D721Med (cell line): Measurements from ENCODE around the gene TRPV6.
A peak's percentile ranks its signal among the peaks of the same experiment; 100 is the strongest.

ENCODE experiments used
- DNase-seq: peaks from one replicate; pipeline ENCODE4 v3.0.0; 2011; ENCODE audit warnings: low spot score; ENCODE audit not compliant: insufficient read length
- FAIRE-seq: peaks from 2 replicates; lab custom pipeline; 2011; peaks lifted over from hg19 to GRCh38; lab: Jason Lieb, UNC
- TF ChIP-seq, protein P1 (sequence below): IDR thresholded peaks from 2 replicates; pipeline ENCODE4 v1.5.1; 2012; ENCODE audit warnings: mild to moderate bottlenecking, control low read depth; ENCODE audit not compliant: insufficient read depth; ENCODE audit errors: missing control alignments

Gene TRPV6

DNA sequence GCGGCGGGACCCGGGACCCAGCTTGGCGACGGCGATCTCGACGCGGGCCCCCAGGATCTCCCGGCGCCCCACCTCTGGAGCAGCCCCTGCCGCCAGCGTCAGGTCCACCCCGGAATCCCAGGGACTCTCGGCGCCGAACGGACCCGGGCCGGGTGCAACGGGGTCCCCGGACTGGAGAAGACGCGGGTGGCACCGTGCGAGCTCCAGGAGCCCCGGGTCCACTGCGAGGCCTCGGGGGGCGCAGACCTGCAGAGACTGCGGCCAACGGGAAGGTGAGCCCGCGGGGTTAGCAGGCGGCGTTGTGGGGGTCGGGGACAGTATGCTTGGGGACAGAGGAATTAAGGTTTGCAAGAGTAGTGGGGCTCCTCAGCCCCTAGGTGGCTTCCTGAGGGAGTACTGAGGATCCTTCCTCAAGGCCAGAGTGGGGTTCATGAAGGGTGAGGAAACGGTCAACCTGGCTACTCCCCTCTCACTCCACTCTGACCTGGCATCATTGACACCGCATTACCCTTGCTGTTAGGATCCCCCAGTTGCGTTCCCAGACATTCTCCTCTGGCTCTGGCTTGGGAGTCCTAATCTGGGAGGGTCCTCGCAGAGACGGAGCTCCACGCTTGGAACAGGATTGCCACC lies 30.3 kb downstream of the TRPV6 start:
- DNase-seq (no peak), FAIRE-seq (no peak)
- TF ChIP-seq, protein P1, sequence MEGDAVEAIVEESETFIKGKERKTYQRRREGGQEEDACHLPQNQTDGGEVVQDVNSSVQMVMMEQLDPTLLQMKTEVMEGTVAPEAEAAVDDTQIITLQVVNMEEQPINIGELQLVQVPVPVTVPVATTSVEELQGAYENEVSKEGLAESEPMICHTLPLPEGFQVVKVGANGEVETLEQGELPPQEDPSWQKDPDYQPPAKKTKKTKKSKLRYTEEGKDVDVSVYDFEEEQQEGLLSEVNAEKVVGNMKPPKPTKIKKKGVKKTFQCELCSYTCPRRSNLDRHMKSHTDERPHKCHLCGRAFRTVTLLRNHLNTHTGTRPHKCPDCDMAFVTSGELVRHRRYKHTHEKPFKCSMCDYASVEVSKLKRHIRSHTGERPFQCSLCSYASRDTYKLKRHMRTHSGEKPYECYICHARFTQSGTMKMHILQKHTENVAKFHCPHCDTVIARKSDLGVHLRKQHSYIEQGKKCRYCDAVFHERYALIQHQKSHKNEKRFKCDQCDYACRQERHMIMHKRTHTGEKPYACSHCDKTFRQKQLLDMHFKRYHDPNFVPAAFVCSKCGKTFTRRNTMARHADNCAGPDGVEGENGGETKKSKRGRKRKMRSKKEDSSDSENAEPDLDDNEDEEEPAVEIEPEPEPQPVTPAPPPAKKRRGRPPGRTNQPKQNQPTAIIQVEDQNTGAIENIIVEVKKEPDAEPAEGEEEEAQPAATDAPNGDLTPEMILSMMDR: no peak

DNA sequence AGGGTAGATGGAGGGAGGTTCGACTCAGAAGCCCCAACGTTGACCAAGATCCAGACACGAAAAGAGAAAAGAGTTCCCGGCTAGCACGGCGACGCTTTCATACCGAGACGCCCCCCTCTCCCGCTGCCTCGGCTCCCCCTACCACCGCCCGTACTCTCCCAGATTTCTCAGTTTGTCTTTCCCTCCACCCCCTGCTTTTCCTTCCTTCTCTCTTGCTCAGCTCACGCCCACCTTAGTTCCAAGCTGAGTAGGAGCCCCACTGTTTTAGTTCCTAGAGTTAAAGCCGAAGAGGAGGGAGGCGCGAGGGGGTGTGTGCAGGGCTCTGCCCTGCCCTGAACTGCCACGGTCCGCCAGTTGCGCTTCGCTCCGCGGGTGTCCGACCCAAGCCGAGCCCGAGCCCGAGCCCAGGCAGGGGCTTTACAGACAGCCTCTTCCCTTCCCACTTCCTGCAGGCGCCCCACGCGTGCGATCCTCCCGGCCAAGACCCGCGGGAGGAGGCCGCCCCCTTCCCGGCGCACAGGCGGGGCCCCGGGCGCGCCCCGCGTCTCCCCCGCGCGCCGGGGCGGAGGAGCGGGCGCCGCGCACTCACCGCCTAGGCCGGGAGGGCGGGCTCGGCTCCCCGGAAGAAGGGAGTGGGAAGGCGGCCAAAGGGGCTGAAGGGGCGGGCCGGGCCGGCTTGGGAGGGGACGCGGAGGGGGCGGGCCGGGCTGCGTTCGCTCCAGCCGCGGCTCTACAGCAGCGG lies 31.0 kb downstream of the TRPV6 start, which contains the start of gene EPHB6:
EPHB6 (plus strand) TSS at position 705 of the 742 bp plus-strand sequence. CDS start 8,152 bp downstream, outside the sequence.
- TF ChIP-seq, protein P1: no peak
- DNase-seq (no peak), FAIRE-seq (no peak)

DNA sequence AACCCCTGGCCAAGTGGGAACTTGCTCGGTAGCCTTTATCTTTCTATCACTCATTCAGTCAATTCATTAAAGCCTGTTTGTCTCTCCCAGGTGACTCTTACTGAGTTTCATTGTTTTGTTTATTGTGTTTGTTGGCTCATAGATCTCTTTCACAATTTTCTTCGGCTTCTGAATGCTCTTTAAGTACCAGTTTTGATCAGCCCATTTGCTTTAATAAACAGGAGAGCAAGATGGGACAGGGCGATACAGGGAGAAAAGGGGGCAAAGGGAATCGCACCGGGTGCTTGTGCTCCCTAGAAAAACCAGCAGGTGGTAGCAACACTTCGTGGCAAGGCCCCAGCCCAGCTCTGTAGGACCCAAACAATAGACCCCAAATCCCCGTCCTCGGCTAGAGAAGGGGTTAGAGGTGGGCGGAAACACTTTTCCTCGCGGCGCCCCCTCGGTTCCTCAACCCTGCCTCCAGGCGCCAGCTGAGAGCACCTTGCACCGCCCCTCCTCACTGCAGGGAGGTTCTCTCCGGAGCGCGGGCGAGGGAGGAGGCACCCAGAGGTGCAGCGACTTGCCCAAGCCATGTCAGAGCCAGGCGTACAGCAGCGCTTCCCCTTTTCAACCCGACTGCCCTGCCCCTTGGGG lies 31.7 kb downstream of the TRPV6 start:
- FAIRE-seq (no peak), DNase-seq (no peak)
- TF ChIP-seq, protein P1: peak; percentile 76

DNA sequence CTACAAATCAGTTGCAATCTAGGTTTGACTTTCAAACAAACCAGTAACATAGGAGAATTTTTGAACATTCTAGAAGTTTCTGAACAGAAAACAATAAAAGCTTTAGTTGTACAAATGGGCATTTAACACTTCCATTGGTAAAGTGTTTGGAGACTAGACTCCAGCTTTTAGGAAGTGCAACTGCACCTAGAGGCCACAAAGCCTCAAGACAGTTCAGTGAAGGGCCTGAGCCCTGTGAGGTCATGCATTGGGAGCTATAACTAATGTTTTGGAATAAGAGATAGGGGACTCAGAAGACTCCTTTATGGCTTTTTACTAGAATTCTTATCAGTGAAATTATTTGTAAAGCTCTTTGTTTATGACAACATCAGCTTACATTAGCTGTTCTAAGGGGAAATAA lies 33.6 kb downstream of the TRPV6 start:
- TF ChIP-seq, protein P1: no peak
- DNase-seq: no peak
- no peak for FAIRE-seq

DNA sequence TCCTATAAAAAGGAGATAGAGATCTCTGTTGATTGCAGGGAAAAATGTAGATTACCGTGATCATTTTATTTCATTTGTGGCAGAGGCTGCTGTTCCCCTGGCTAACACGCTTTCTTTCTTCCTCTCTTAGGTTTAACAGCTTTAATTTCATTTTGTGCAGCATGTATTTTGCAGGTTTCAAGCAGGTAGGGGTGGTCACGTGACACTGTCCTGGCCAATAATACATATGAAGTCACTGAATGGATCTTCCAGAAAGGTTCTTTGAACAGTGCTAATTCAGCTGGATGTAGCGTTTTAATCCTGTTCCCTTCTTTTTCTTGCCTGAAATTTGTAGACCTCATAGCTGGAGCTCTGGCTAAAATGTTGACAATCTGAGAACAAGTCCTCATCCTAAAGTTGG lies 34.3 kb downstream of the TRPV6 start:
- FAIRE-seq (no peak), DNase-seq (no peak)
- TF ChIP-seq, protein P1: no peak

DNA sequence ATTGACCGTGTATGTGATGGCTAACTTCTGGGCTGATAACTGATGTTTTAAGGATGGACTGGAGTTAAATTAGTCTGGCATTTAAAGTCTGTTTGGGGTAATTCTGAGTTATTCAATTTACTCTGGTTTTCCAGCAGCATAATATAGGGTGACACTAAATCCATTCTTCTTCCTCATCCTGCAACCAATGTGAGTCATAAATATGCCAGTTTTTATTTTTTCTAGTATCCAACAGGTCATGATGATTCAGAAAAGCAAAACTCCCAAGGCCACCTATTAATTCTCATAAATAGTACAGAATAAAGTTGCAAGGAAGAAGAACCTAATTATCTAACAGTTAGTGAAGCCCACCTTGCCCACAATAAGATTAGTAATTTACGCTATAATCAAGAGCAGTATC lies 38.2 kb downstream of the TRPV6 start:
- TF ChIP-seq, protein P1: no peak
- FAIRE-seq: no peak
- DNase-seq: no peak
